Ovary (tissue), 9 donors: ENCODE data around the gene ALPI. TPM values are rescaled to one million over a fixed set of nuclear protein-coding genes. Genes with fewer than 3 reads are reported as not detected.

Experiments used
- DNase-seq, 5 donors: peaks; one replicate each; pipeline ENCODE4 v3.0.0-alpha.2; 2019 to 2020
- H3K27ac ChIP-seq, 2 donors: fragments of 200-600 bp; one replicate each; pipeline versions ENCODE4 v1.5.1 to v1.8.0; 2019 to 2022
- H3K27me3 ChIP-seq: fragments of 200-600 bp; one replicate; pipeline ENCODE4 v1.8.0; 2022
- H3K36me3 ChIP-seq: fragments of 200-600 bp; sonication (generic); one replicate; pipeline ENCODE4 v1.5.1; 2019
- H3K4me1 ChIP-seq: one replicate; pipeline ENCODE4 v1.8.1; 2013; ENCODE audit warnings: mild to moderate bottlenecking, moderate library complexity; ENCODE audit not compliant: insufficient read depth
- H3K4me3 ChIP-seq: fragments of 200-600 bp; sonication (generic); one replicate; pipeline ENCODE4 v1.5.1; 2017
- H3K9me3 ChIP-seq, 2 donors: fragments of 200-600 bp in 1 of 2; sonication (generic) in 1 of 2; one replicate each; pipeline versions ENCODE4 v1.5.1 to v1.8.1; 2013 to 2019; ENCODE audit warnings: mild to moderate bottlenecking in 1 of 2, moderate library complexity in 1 of 2
- CTCF ChIP-seq, 3 donors: fragments of 450-650 bp in 2 of 3; fragments of 200-600 bp in 1 of 3; IDR thresholded peaks; one replicate each; pipeline versions ENCODE4 v1.5.1 to v1.8.0; 2016 to 2022; ENCODE audit warnings: antibody characterized with exemption in 3 of 3, mild to moderate bottlenecking in 1 of 3
- EP300 ChIP-seq: sonication (generic); formaldehyde crosslinking; IDR thresholded peaks from one replicate; pipeline ENCODE4 v1.6.1; 2017; ENCODE audit warnings: antibody characterized with exemption
- POLR2A ChIP-seq: fragments of 450-650 bp; IDR thresholded peaks from one replicate; pipeline ENCODE4 v1.6.1; 2017; ENCODE audit warnings: antibody characterized with exemption, mild to moderate bottlenecking, moderate library complexity
- WGBS, 3 donors: extraction: QIAGEN DNeasy Blood & Tissue Kit in 1 of 3; methylation state at CpG; one replicate each; pipeline versions ENCODE4 v1.1.5 to v1.1.7; 2013 to 2017; 5-methylcytosine and 5-hydroxymethylcytosine counted together
- intact Hi-C, 4 donors: fragments of 100-400 bp; cut with DNase I; formaldehyde crosslinking; loops; one replicate each; pipeline versions ENCODE4 v1.11.0 to v1.15.1; 2022 to 2023
- polyA plus RNA-seq, 2 donors: library from polyadenylated mRNA; stranded (reverse); fragments of 200-250 nt in 1 of 2; fragments of 350-450 nt in 1 of 2; fragmentation: Illumina TruSeq in 1 of 2; extraction: RNeasy Lipid Tissue Mini Kit (QIAGEN cat#74804) in 1 of 2; gene quantifications; one replicate each; pipeline ENCODE4 v1.2.3, GENCODE V29; 2013 to 2014
- total RNA-seq, 7 donors: library from RNA; depleted of rRNA in 2 of 7; stranded (reverse); fragments of >200 nt in 2 of 7; fragmentation: NEBNext Ultra II Directional in 3 of 7; extraction: Animal tissue kit (Norgen Biotek cat#: 25700) in 3 of 7; gene quantifications; one replicate each; pipeline versions ENCODE4 v1.1.0 to v1.2.4, GENCODE V29; 2016 to 2023
- donor health status: DM: no; HTN: no; CAD: no; lungs with moderate emphysema.
- donor health status: DM: no; HTN: no; CAD: no.
- donor health status: Bipolar disorder and iron deficiency.
- donor health status: DM: yes; HTN: yes; CAD: no.
- donor health status: DM: no; HTN: no; CAD: no.
- donor health status: DM: yes; HTN: yes; CAD: no.

Gene ALPI
- total and polyA plus RNA-seq, 9 donors = 0.72 TPM; not detected in 8

- DNase-seq = peak; percentile 67 to 87 (median 82)
- TF ChIP-seq EP300 (no peak), POLR2A (no peak), CTCF (IDR thresholded peaks at IDR 0.05) (no peak)
- Histone ChIP-seq H3K36me3 (no peaks in the 10 kb centered on the region), H3K27ac (peak overlapping the region; percentile 85 to 97), H3K9me3 (no peaks in the 10 kb centered on the region), H3K4me3 (no peak overlapping the region), H3K27me3 (no peaks in the 10 kb centered on the region), H3K4me1 (peaks cover 16% of the 10 kb centered on the region)
- intact Hi-C loops = no loop called here
- 7 to 28% (median 8%) methylated on average over 9 of the region's 9 CpGs for WGBS, 3 donors
Observed at GRCh38 chr2:232501331-232501771, 45.4 kb downstream of the ALPI start.

- Histone ChIP-seq H3K27ac (peak overlapping the region; percentile 85 to 97), H3K4me3 (no peak overlapping the region), H3K9me3 (no peaks in the 10 kb centered on the region), H3K36me3 (no peaks in the 10 kb centered on the region), H3K27me3 (no peaks in the 10 kb centered on the region), H3K4me1 (peaks cover 16% of the 10 kb centered on the region)
- TF ChIP-seq POLR2A = no peak
- no peak for TF ChIP-seq EP300
- TF ChIP-seq CTCF (IDR thresholded peaks at IDR 0.05) = no peak
- WGBS, 3 donors = 8 to 16% (median 14%) methylated on average over 10 of the region's 10 CpGs
- intact Hi-C loops = no loop called here
- DNase-seq = peak in 4 of 5 donors; percentile 42 to 74 (median 70)
Observed at GRCh38 chr2:232501794-232502390, 45.9 kb downstream of the ALPI start.

GRCh38 chr2:232502511-232502910 lies 46.6 kb downstream of the ALPI start:
- H3K4me1 ChIP-seq = peaks cover 16% of the 10 kb centered on the region
- peak overlapping the region; percentile 22 for H3K4me3 ChIP-seq
- no peaks in the 10 kb centered on the region for H3K36me3 ChIP-seq
- TF ChIP-seq EP300 = no peak
- no peak for TF ChIP-seq CTCF (IDR thresholded peaks at IDR 0.05)
- TF ChIP-seq POLR2A = no peak
- intact Hi-C loops = no loop called here
- H3K27ac ChIP-seq = peak overlapping the region; percentile 85 to 97
- WGBS, 3 donors = 8 to 17% (median 10%) methylated on average over 20 to 21 of the region's 21 CpGs
- no peak for DNase-seq
- H3K9me3 ChIP-seq = no peaks in the 10 kb centered on the region
- no peaks in the 10 kb centered on the region for H3K27me3 ChIP-seq

- Histone ChIP-seq H3K27me3 (no peaks in the 10 kb centered on the region), H3K9me3 (no peaks in the 10 kb centered on the region), H3K27ac (peak overlapping the region; percentile 88 to 97), H3K4me1 (peaks cover 16% of the 10 kb centered on the region), H3K4me3 (peak overlapping the region; percentile 22), H3K36me3 (no peaks in the 10 kb centered on the region)
- peak; percentile 73 to 92 (median 89) for DNase-seq
- TF ChIP-seq POLR2A (peak; percentile 66), CTCF (IDR thresholded peaks at IDR 0.05) (no peak), EP300 (peak; percentile 32)
- WGBS, 3 donors = 1 to 3% (median 2%) methylated on average over 63 to 75 of the region's 75 CpGs
- intact Hi-C loops = no loop called here
Observed at GRCh38 chr2:232502911-232503808, 47.2 kb downstream of the ALPI start.
